ENCODE measurements around the gene POLR3C.
A peak's percentile ranks its signal among the peaks of the same experiment; 100 is the strongest.

Gene POLR3C

GRCh38 chr1:145889722-145890121 is 65.7 kb downstream of the POLR3C start:
- TF ChIP-seq CTCF (IDR thresholded peaks at IDR 0.05; ENCODE audit: insufficient read depth, low read length, poor library complexity, severe bottlenecking) (no peak), EZH2phosphoT487 (conservative IDR thresholded peaks at IDR 0.05; ENCODE audit: low read length) (no peak)
- Histone ChIP-seq H3K9ac (ENCODE audit: low read length) (no peak overlapping the region), H3K9me2 (replicated peaks; ENCODE audit: insufficient read depth, low read length) (no peaks in the 10 kb centered on the region), H3K4me3 (ENCODE audit: insufficient read depth, low read length, poor library complexity, severe bottlenecking) (no peak overlapping the region), H3K36me3 (ENCODE audit: low read length) (no peaks in the 10 kb centered on the region), H3K27me3 (ENCODE audit: low read length) (no peaks in the 10 kb centered on the region), H3K4me2 (ENCODE audit: low read depth, low read length, poor library complexity, severe bottlenecking) (no peak overlapping the region), H3K79me2 (ENCODE audit: insufficient read depth, low read length) (no peaks in the 10 kb centered on the region), H3K27ac (ENCODE audit: low read depth, low read length) (no peak overlapping the region), H2AFZ (ENCODE audit: low read depth, low read length, severe bottlenecking) (no peak overlapping the region), H3K9me3 (ENCODE audit: insufficient read depth, low read length) (no peaks in the 10 kb centered on the region), H4K20me1 (ENCODE audit: low read depth, low read length) (no peaks in the 10 kb centered on the region), H3F3A (ENCODE audit: insufficient read depth) (no peaks in the 10 kb centered on the region)

DNA sequence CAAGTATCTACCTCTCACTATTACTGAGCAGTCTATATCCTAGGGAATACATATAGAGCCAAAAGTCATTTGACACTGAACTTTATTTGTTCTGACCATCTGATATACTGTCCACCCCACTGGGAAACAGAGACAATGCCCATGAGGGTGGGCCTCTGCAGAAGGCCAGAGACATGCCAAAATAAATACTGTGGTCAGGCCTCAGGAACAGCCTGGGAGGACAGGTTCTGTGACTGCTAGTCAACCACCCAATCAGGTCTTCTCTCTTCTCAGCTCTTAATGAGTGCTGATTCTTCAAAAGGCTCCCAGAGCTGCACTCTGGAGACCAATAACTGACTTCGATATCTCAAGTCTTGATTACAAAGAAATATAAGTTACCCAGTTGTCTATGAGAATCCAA is 67.1 kb downstream of the POLR3C start:
- H3K36me3 ChIP-seq (ENCODE audit: low read length) = no peaks in the 10 kb centered on the region
- no peaks in the 10 kb centered on the region for H3K9me2 ChIP-seq (replicated peaks; ENCODE audit: insufficient read depth, low read length)
- H3K9ac ChIP-seq (ENCODE audit: low read length) = no peak overlapping the region
- no peak overlapping the region for H2AFZ ChIP-seq (ENCODE audit: low read depth, low read length, severe bottlenecking)
- H3K9me3 ChIP-seq (ENCODE audit: insufficient read depth, low read length) = no peaks in the 10 kb centered on the region
- H4K20me1 ChIP-seq (ENCODE audit: low read depth, low read length) = no peaks in the 10 kb centered on the region
- H3K27ac ChIP-seq (ENCODE audit: low read depth, low read length) = no peak overlapping the region
- TF ChIP-seq EZH2phosphoT487 (conservative IDR thresholded peaks at IDR 0.05; ENCODE audit: low read length) (no peak), CTCF (IDR thresholded peaks at IDR 0.05; ENCODE audit: insufficient read depth, low read length, poor library complexity, severe bottlenecking) (no peak)
- H3K4me3 ChIP-seq (ENCODE audit: insufficient read depth, low read length, poor library complexity, severe bottlenecking) = no peak overlapping the region
- H3K27me3 ChIP-seq (ENCODE audit: low read length) = no peaks in the 10 kb centered on the region
- H3K4me2 ChIP-seq (ENCODE audit: low read depth, low read length, poor library complexity, severe bottlenecking) = no peak overlapping the region
- H3F3A ChIP-seq (ENCODE audit: insufficient read depth) = no peaks in the 10 kb centered on the region
- no peaks in the 10 kb centered on the region for H3K79me2 ChIP-seq (ENCODE audit: insufficient read depth, low read length)

GRCh38 chr1:145891587-145892485 is 67.8 kb downstream of the POLR3C start:
- Histone ChIP-seq H3K4me2 (ENCODE audit: low read depth, low read length, poor library complexity, severe bottlenecking) (no peak overlapping the region), H4K20me1 (ENCODE audit: low read depth, low read length) (no peaks in the 10 kb centered on the region), H3K9ac (ENCODE audit: low read length) (no peak overlapping the region)

More at GRCh38 chr1:145891587-145892485, 67.8 kb downstream of the POLR3C start:
- no peaks in the 10 kb centered on the region for H3K36me3 ChIP-seq (ENCODE audit: low read length)
- H3K79me2 ChIP-seq (ENCODE audit: insufficient read depth, low read length) = no peaks in the 10 kb centered on the region
- no peak for TF ChIP-seq EZH2phosphoT487 (conservative IDR thresholded peaks at IDR 0.05; ENCODE audit: low read length)
- TF ChIP-seq CTCF (IDR thresholded peaks at IDR 0.05; ENCODE audit: insufficient read depth, low read length, poor library complexity, severe bottlenecking) = peak; percentile 68
- H2AFZ ChIP-seq (ENCODE audit: low read depth, low read length, severe bottlenecking) = no peak overlapping the region
- no peaks in the 10 kb centered on the region for H3K9me2 ChIP-seq (replicated peaks; ENCODE audit: insufficient read depth, low read length)
- H3F3A ChIP-seq (ENCODE audit: insufficient read depth) = no peaks in the 10 kb centered on the region
- H3K27me3 ChIP-seq (ENCODE audit: low read length) = no peaks in the 10 kb centered on the region
- no peak overlapping the region for H3K27ac ChIP-seq (ENCODE audit: low read depth, low read length)
- H3K4me3 ChIP-seq (ENCODE audit: insufficient read depth, low read length, poor library complexity, severe bottlenecking) = no peak overlapping the region
- no peaks in the 10 kb centered on the region for H3K9me3 ChIP-seq (ENCODE audit: insufficient read depth, low read length)
